ENCODE measurements around the gene MORN3.
"Not testable (repeated sequence)": the region's sequence is repeated elsewhere in the genome, so short reads cannot be mapped to it uniquely, and the experiment has no call there.

Gene MORN3

DNA sequence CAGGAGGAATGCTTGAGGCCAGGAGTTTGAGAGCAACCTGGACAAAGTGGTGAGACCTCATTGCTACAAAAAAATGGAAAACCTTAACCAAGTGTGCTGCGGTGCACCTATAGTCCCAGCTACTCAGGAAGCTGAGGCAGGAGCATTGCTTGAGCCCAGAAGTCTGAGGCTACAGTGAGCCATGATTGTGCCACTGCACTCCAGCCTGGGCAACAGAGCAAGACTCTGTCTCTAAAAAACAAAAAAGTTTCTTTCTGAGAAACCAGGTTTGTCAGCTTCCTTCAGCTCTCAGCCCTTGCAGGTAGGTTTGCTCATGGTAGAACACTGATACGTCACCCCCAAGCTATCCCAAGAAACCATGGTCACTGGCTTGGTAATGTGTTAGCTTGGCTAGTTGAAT is 20.0 kb upstream of the MORN3 start:
- DNase-seq, result no peak

DNA sequence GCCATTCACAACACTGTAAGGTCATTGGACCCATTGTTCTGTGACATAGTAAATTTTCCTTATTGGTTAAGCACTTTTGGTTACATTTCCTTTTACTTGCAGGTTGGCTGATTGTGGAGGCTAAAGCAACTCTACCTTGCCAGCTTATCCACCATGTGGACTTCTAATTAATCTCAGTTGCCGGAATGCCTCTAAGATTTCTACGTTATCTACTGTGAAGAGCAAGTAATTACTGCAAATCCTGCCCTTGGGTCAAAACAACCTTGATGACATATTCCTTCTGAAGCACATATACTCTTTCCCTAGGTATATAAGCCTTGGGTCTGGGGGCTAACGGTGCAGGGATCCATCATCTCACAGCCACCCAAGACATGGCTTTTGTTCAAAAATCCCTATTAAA is 19.5 kb upstream of the MORN3 start:
- no peak for DNase-seq

- not testable (repeated sequence) for DNase-seq
These were observed 10.3 kb upstream of the MORN3 start for GRCh38 chr12:121679661-121680197.

DNA sequence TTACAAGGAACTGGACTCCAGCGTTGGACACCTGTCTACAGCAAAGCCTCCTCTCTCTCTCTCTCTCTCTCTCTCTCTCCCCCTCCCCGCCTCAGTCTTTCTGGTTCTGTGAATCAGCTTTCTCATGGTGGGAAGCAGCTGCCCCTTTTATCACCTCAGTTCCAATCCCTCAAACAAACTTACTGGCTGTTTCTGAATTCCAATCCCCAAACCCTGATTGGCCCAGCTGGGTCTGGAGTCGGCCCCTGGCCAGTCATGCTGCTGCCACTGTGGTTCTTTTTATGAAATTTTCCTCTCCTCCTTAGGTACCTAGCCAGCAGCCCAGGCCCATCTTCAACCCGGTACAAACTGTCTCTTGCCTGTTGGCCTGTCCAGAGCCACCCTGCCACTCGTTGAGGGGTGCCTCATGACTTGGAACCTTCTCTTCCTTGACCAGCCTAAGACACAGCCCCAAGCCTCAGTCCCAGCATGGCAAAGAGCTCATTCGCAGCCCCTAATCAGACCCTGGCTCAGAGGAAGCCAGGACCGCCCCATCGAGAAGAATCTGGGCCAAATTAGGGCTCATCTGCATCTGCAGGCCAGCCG is 9.4 kb upstream of the MORN3 start:
- DNase-seq, result no peak

GRCh38 chr12:121678305-121678704 is 8.9 kb upstream of the MORN3 start:
- DNase-seq, result no peak

DNA sequence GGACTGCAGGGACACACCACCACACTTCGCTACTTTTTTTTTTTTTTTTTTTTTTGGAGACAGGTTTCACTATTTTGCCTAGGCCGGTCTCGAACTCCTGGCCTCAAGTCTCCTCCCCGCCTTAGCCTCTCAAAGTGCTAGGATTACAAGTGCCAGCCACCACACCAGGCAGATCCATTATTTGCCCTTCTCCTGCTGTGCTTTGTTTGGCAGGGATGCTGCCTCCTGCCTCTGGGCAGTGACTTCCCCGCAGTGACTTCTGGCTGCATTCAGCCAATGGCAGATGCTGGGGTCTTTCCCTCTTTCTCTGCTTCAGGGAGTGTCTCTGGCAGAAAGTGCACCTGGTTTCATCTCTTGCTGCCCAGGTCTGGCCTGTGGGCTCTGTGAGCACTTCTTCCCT is 6.7 kb upstream of the MORN3 start:
- no peak for DNase-seq

DNA sequence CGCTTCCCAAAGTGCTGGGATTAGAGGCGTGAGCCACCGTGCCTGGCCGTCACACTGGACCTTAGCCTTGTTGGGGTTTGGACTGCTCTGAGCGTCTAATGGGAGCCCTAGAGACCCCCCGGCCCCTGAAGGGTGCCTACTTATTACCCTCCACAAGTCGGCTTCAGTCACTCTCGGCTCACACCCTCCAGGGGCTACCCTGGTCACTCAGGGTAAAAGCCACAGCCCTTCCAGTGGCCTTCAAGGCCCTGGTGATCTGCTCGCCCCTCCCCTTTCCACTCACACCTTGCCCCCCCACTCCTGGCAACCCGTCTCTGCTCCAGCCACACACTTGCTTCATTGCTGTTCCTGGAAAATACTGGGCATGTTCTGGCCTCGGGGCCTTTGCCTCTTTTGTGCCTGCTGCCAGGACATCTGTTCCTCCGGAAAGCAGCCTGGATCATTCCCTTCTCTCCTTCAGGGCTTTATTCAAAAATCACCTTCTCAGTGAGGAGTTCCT is 3.6 kb upstream of the MORN3 start:
- DNase-seq, result peak; percentile 31

DNA sequence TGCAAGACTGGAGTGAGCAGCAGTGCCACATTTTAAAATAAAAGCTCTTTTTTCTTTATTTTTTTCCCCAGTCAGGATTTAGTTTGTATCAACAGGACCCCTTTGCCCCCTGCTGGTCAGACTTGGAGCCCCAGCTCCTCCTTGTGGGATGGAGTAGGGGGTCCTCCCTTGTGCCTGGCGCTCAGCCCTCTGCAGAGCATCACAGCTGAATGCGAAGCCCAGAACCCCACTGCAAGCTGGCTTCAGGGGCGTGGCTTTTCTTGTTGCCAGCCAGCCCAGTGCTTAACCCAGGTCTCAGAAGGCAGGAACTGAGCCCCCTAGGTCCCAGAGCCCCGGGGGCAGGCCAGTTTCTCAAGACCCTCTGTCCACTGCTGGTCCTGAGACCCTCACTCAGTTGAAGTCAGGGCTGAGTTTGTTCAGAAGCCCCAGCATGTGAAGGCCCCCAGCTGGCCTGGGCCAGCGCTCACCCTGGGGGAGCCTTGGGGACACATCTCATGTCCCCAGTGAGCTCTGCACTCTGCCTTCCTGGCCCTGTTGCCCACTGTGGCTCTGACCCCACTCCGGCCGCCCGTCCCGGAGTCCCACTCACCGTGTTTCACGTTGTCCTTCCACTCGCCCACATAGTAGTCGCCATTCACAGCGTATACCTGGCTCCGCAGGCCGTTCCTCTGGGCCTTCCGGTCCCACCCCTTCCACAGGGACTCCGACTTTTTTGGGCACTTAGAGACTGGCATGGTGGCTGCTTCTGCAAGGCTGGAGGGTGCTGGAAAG is 519 bp downstream of the MORN3 start:
- DNase-seq, result peak; percentile 81

GRCh38 chr12:121666829-121667228 is 2.6 kb downstream of the MORN3 start:
- not testable (repeated sequence) for DNase-seq

- no peak for DNase-seq
These were observed 5.9 kb downstream of the MORN3 start for GRCh38 chr12:121663610-121663929.

- not testable (repeated sequence) for DNase-seq
These were observed 7.9 kb downstream of the MORN3 start for GRCh38 chr12:121661353-121662105.

GRCh38 chr12:121657305-121658008 is 12.0 kb downstream of the MORN3 start:
- peak; percentile 67 for DNase-seq

- no peak for DNase-seq
These were observed 13.3 kb downstream of the MORN3 start for GRCh38 chr12:121656122-121656521.

GRCh38 chr12:121653999-121654398 is 15.5 kb downstream of the MORN3 start:
- peak; percentile 7 for DNase-seq

DNA sequence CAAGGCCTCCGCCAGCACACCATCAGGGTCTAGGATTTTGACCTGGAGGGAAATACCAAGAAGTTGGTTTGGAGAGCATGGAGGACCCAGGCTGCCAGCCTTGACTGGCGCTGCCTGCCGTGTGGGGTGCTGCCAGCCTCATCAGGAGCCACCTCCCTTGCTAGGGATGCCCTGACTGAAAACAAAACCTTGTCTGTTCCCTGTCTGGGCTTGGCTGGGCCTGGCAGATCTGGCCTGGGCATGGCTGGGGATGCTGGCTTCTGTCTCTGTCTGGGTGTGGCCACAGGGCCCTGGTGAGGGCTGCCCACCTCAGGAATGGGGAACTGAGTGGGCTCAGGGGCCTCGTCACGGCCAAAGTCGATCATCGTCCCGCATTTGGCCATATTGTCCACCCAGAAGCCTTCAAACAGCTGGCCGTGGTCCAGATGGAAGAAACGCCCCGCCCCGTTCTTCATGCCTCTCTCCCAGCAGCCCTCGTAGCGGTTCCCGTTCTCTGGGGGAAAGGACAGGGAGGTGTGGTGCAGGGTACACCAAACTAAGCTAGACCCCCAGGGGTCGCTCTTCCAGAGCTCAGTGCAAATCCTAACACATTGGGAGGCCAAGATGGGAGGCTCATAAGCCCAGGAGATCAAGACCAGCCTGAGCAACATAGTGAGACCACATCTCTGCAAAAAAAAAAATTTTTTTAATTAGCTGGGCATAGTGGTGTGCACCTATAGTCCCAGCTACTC is 16.5 kb downstream of the MORN3 start:
- DNase-seq, result peak; percentile 33

DNA sequence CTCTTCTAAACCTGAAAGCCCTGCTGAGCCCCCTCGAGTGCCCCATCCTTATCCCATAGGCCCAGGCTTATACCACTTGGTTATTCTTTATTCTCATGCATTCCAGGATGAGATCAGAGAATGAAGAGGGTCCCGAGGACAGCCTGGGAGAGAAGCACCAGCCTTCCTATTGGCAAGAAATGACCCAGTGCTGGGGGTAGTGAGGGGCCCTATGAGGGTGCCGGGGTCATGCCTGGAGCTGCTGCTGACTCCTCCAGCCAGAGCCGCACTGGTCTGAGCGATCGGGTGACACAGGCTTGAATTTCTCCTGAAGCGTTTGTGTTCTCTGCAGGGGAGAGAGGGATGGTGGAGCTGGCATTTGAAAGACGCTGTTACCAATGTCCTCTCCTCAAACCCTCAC is 18.1 kb downstream of the MORN3 start:
- peak; percentile 43 for DNase-seq

- no peak for DNase-seq
These were observed 19.6 kb downstream of the MORN3 start for GRCh38 chr12:121649819-121650353.

GRCh38 chr12:121649322-121649721 is 20.1 kb downstream of the MORN3 start:
- no peak for DNase-seq

GRCh38 chr12:121648458-121649028 is 20.9 kb downstream of the MORN3 start:
- DNase-seq, result no peak

GRCh38 chr12:121641343-121641630 is 28.2 kb downstream of the MORN3 start:
- no peak for DNase-seq

- DNase-seq, result no peak
These were observed 30.9 kb downstream of the MORN3 start for GRCh38 chr12:121638298-121639202.
